ENCODE measurements around the gene FAM193B.

FAM193B gene

GRCh38 chr5:177523711-177524538 is 30.4 kb downstream of the FAM193B start:
- no peak for TF ChIP-seq ZNF274 (IDR thresholded peaks at IDR 0.05; ENCODE audit: low read depth, low read length)
- H3K4me3 ChIP-seq (ENCODE audit: low read length), result no peak overlapping the region

GRCh38 chr5:177520916-177521513 is 33.3 kb downstream of the FAM193B start:
- no peak for TF ChIP-seq ZNF274 (IDR thresholded peaks at IDR 0.05; ENCODE audit: low read depth, low read length)
- no peak overlapping the region for H3K4me3 ChIP-seq (ENCODE audit: low read length)

- TF ChIP-seq ZNF274 (IDR thresholded peaks at IDR 0.05; ENCODE audit: low read depth, low read length), result no peak
- H3K4me3 ChIP-seq (ENCODE audit: low read length), result no peak overlapping the region
These were observed 34.1 kb downstream of the FAM193B start for GRCh38 chr5:177520271-177520670.

GRCh38 chr5:177519463-177520235 is 34.7 kb downstream of the FAM193B start:
- no peak overlapping the region for H3K4me3 ChIP-seq (ENCODE audit: low read length)
- no peak for TF ChIP-seq ZNF274 (IDR thresholded peaks at IDR 0.05; ENCODE audit: low read depth, low read length)

GRCh38 chr5:177516601-177517568 is 37.5 kb downstream of the FAM193B start, which contains the start of gene DDX41:
DDX41 (minus strand) TSS chr5:177516961; CDS start chr5:177516945, 16 bp downstream.
- H3K4me3 ChIP-seq (ENCODE audit: low read length), result peak within 1 kb of the TSS; percentile 80
- no peak for TF ChIP-seq ZNF274 (IDR thresholded peaks at IDR 0.05; ENCODE audit: low read depth, low read length)

GRCh38 chr5:177515580-177515979 is 38.8 kb downstream of the FAM193B start:
- no peak for TF ChIP-seq ZNF274 (IDR thresholded peaks at IDR 0.05; ENCODE audit: low read depth, low read length)
- H3K4me3 ChIP-seq (ENCODE audit: low read length), result peak overlapping the region; percentile 80

- H3K4me3 ChIP-seq (ENCODE audit: low read length), result no peak overlapping the region
- TF ChIP-seq ZNF274 (IDR thresholded peaks at IDR 0.05; ENCODE audit: low read depth, low read length), result no peak
These were observed 39.8 kb downstream of the FAM193B start for GRCh38 chr5:177514541-177514940.

GRCh38 chr5:177513500-177513899 is 40.9 kb downstream of the FAM193B start:
- no peak for TF ChIP-seq ZNF274 (IDR thresholded peaks at IDR 0.05; ENCODE audit: low read depth, low read length)
- H3K4me3 ChIP-seq (ENCODE audit: low read length), result no peak overlapping the region

GRCh38 chr5:177512736-177513380 is 41.5 kb downstream of the FAM193B start:
- no peak for TF ChIP-seq ZNF274 (IDR thresholded peaks at IDR 0.05; ENCODE audit: low read depth, low read length)
- H3K4me3 ChIP-seq (ENCODE audit: low read length), result no peak overlapping the region

- no peak overlapping the region for H3K4me3 ChIP-seq (ENCODE audit: low read length)
- no peak for TF ChIP-seq ZNF274 (IDR thresholded peaks at IDR 0.05; ENCODE audit: low read depth, low read length)
These were observed 42.3 kb downstream of the FAM193B start for GRCh38 chr5:177511796-177512675.

- no peak for TF ChIP-seq ZNF274 (IDR thresholded peaks at IDR 0.05; ENCODE audit: low read depth, low read length)
- H3K4me3 ChIP-seq (ENCODE audit: low read length), result no peak overlapping the region
These were observed 43.2 kb downstream of the FAM193B start for GRCh38 chr5:177511181-177511580.

- peak overlapping the region; percentile 66; the same call in 1 of the 2 replicates for H3K4me3 ChIP-seq (ENCODE audit: low read length)
These were observed 43.8 kb downstream of the FAM193B start for GRCh38 chr5:177510567-177511053.

More at GRCh38 chr5:177510567-177511053, 43.8 kb downstream of the FAM193B start:
- TF ChIP-seq ZNF274 (IDR thresholded peaks at IDR 0.05; ENCODE audit: low read depth, low read length), result no peak
